ENCODE measurements around the gene CHST8.

The CHST8 gene

GRCh38 chr19:33759356-33759755 is 137.6 kb downstream of the CHST8 start:
- Histone ChIP-seq H3K27ac (ENCODE audit: low read depth, low read length) (no peak overlapping the region), H3K27me3 (ENCODE audit: control insufficient read depth, low read length) (no peaks in the 10 kb centered on the region), H3K4me3 (ENCODE audit: low read length) (no peak overlapping the region), H4K20me1 (ENCODE audit: control insufficient read depth, insufficient read depth, low read depth, low read length) (no peaks in the 10 kb centered on the region), H3K4me2 (ENCODE audit: low read length) (no peak overlapping the region), H3K36me3 (ENCODE audit: control insufficient read depth, low read length) (no peaks in the 10 kb centered on the region), H3K4me1 (ENCODE audit: control insufficient read depth, low read length) (no peaks in the 10 kb centered on the region), H3K9me2 (replicated peaks; ENCODE audit: control insufficient read depth, low read length) (no peaks in the 10 kb centered on the region), H3F3A (ENCODE audit: control insufficient read depth, insufficient read depth) (no peaks in the 10 kb centered on the region), H3K79me2 (ENCODE audit: control insufficient read depth, low read length) (no peaks in the 10 kb centered on the region), H3K9me3 (ENCODE audit: control insufficient read depth, insufficient read depth, low read length) (no peaks in the 10 kb centered on the region)
- TF ChIP-seq EZH2phosphoT487 (IDR thresholded peaks at IDR 0.05; ENCODE audit: borderline replicate concordance, low read length) = no peak
- TF ChIP-seq, protein P1, sequence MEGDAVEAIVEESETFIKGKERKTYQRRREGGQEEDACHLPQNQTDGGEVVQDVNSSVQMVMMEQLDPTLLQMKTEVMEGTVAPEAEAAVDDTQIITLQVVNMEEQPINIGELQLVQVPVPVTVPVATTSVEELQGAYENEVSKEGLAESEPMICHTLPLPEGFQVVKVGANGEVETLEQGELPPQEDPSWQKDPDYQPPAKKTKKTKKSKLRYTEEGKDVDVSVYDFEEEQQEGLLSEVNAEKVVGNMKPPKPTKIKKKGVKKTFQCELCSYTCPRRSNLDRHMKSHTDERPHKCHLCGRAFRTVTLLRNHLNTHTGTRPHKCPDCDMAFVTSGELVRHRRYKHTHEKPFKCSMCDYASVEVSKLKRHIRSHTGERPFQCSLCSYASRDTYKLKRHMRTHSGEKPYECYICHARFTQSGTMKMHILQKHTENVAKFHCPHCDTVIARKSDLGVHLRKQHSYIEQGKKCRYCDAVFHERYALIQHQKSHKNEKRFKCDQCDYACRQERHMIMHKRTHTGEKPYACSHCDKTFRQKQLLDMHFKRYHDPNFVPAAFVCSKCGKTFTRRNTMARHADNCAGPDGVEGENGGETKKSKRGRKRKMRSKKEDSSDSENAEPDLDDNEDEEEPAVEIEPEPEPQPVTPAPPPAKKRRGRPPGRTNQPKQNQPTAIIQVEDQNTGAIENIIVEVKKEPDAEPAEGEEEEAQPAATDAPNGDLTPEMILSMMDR (IDR thresholded peaks at IDR 0.05; ENCODE audit: low read depth, low read length, poor library complexity, severe bottlenecking) = no peak

GRCh38 chr19:33763633-33764371 is 142.0 kb downstream of the CHST8 start:
- Histone ChIP-seq H3K27ac (ENCODE audit: low read depth, low read length) (no peak overlapping the region), H3K4me2 (ENCODE audit: low read length) (no peak overlapping the region), H3K9me2 (replicated peaks; ENCODE audit: control insufficient read depth, low read length) (no peaks in the 10 kb centered on the region), H3F3A (ENCODE audit: control insufficient read depth, insufficient read depth) (no peaks in the 10 kb centered on the region), H3K4me1 (ENCODE audit: control insufficient read depth, low read length) (no peaks in the 10 kb centered on the region), H3K36me3 (ENCODE audit: control insufficient read depth, low read length) (no peaks in the 10 kb centered on the region), H4K20me1 (ENCODE audit: control insufficient read depth, insufficient read depth, low read depth, low read length) (no peaks in the 10 kb centered on the region), H3K4me3 (ENCODE audit: low read length) (no peak overlapping the region), H3K27me3 (ENCODE audit: control insufficient read depth, low read length) (no peaks in the 10 kb centered on the region), H3K79me2 (ENCODE audit: control insufficient read depth, low read length) (no peaks in the 10 kb centered on the region), H3K9me3 (ENCODE audit: control insufficient read depth, insufficient read depth, low read length) (no peaks in the 10 kb centered on the region)
- TF ChIP-seq, protein P1 (IDR thresholded peaks at IDR 0.05; ENCODE audit: low read depth, low read length, poor library complexity, severe bottlenecking) = no peak
- TF ChIP-seq EZH2phosphoT487 (IDR thresholded peaks at IDR 0.05; ENCODE audit: borderline replicate concordance, low read length) = no peak

GRCh38 chr19:33766623-33767022 is 144.9 kb downstream of the CHST8 start:
- no peaks in the 10 kb centered on the region for H3K9me3 ChIP-seq (ENCODE audit: control insufficient read depth, insufficient read depth, low read length)
- no peaks in the 10 kb centered on the region for H3K4me1 ChIP-seq (ENCODE audit: control insufficient read depth, low read length)
- H3K4me2 ChIP-seq (ENCODE audit: low read length) = no peak overlapping the region
- no peaks in the 10 kb centered on the region for H3K9me2 ChIP-seq (replicated peaks; ENCODE audit: control insufficient read depth, low read length)
- no peaks in the 10 kb centered on the region for H3K79me2 ChIP-seq (ENCODE audit: control insufficient read depth, low read length)
- no peak for TF ChIP-seq EZH2phosphoT487 (IDR thresholded peaks at IDR 0.05; ENCODE audit: borderline replicate concordance, low read length)
- TF ChIP-seq, protein P1 (IDR thresholded peaks at IDR 0.05; ENCODE audit: low read depth, low read length, poor library complexity, severe bottlenecking) = no peak
- H3K36me3 ChIP-seq (ENCODE audit: control insufficient read depth, low read length) = no peaks in the 10 kb centered on the region
- H3K27me3 ChIP-seq (ENCODE audit: control insufficient read depth, low read length) = no peaks in the 10 kb centered on the region
- no peaks in the 10 kb centered on the region for H3F3A ChIP-seq (ENCODE audit: control insufficient read depth, insufficient read depth)
- no peaks in the 10 kb centered on the region for H4K20me1 ChIP-seq (ENCODE audit: control insufficient read depth, insufficient read depth, low read depth, low read length)
- no peak overlapping the region for H3K27ac ChIP-seq (ENCODE audit: low read depth, low read length)
- H3K4me3 ChIP-seq (ENCODE audit: low read length) = no peak overlapping the region

Data from DOHH2 (cell line).